Tibial nerve (tissue), 3 donors: ENCODE measurements around the gene FOXD2.

Experiments
- POLR2A ChIP-seq, 2 donors: fragments of 450-650 bp; IDR thresholded peaks; one replicate each; pipeline ENCODE4 v1.6.1; 2017; ENCODE audit warnings: antibody characterized with exemption in 2 of 2, mild to moderate bottlenecking in 2 of 2, moderate library complexity in 2 of 2
- TF ChIP-seq, protein P1 (sequence below), 5 experiments: fragments of 200-600 bp in 3 of 5; fragments of 450-650 bp in 2 of 5; sonication (generic) in 3 of 5; IDR thresholded peaks; one replicate each; pipeline ENCODE4 v1.5.1; 2016 to 2019; ENCODE audit warnings: antibody characterized with exemption in 5 of 5, mild to moderate bottlenecking in 3 of 5, moderate library complexity in 2 of 5

DNA sequence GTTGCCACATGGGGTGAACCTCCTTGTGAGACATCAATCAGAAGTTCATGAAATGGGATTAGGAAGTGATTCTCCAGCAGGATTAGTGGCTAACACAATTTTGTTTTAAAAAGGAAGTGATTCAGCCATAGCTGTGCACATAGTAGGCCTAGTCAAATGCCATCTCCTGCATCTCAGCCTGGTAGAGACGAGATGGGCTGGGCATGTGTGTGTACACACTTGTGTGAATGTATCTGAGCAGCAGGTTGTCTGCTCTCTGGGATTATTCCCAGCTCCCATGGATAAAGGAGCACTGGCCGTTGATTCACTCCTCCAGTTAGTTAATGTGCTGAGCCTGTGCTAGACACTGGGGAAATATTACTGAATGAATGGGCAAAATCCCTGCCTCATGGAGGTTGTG, 19.7 kb upstream of the FOXD2 start:
- TF ChIP-seq, protein P1, sequence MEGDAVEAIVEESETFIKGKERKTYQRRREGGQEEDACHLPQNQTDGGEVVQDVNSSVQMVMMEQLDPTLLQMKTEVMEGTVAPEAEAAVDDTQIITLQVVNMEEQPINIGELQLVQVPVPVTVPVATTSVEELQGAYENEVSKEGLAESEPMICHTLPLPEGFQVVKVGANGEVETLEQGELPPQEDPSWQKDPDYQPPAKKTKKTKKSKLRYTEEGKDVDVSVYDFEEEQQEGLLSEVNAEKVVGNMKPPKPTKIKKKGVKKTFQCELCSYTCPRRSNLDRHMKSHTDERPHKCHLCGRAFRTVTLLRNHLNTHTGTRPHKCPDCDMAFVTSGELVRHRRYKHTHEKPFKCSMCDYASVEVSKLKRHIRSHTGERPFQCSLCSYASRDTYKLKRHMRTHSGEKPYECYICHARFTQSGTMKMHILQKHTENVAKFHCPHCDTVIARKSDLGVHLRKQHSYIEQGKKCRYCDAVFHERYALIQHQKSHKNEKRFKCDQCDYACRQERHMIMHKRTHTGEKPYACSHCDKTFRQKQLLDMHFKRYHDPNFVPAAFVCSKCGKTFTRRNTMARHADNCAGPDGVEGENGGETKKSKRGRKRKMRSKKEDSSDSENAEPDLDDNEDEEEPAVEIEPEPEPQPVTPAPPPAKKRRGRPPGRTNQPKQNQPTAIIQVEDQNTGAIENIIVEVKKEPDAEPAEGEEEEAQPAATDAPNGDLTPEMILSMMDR (IDR thresholded peaks at IDR 0.05) = no peak
- TF ChIP-seq POLR2A (IDR thresholded peaks at IDR 0.05) = no peak
